Left renal pelvis (tissue), 4 donors: ENCODE measurements around the gene NPIPA1. TPM values are rescaled to one million over a fixed set of nuclear protein-coding genes. Genes with fewer than 3 reads are reported as not detected.
"Not testable (repeated sequence)": the region's sequence is repeated elsewhere in the genome, so short reads cannot be mapped to it uniquely, and the experiment has no call there.

Experiments used
- DNase-seq, 4 donors: peaks; one replicate each; pipeline ENCODE4 v3.0.0-alpha.2; 2013; ENCODE audit warnings: low read depth in 4 of 4, low spot score in 3 of 4
- polyA plus RNA-seq, 4 donors: library from polyadenylated mRNA; unstranded; fragments of 120-200 nt; gene quantifications; one replicate each; pipeline ENCODE4 v1.2.1, GENCODE V29; 2013; ENCODE audit not compliant: insufficient read length in 4 of 4

The NPIPA1 gene
- 100 to 1,000 TPM; 115 to 165 (median 137) TPM for polyA plus RNA-seq

DNA sequence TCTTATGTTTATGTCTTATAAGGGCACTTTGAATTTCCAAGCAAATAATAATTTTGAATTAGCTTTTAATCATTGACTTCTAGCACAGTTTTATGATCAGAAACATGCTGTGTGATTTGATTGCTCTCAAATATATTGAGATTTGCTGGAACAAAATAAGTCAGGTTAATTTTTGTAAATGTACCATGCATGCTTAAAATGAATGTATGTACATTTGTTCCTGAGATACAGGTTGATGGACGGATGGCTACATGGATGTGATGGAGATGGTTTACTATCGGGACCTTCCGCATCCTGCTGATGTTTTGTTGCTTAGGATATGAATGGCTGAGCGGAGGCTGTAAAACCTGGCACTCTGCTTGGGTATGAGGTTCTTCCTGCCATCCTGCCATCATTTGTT lies at the start of gene NPIPA1:
Gene NPIPA1 (plus strand): TSS at position 301 of the 400 bp plus-strand sequence. CDS start 0 bp downstream, at position 301.
- not testable (repeated sequence) for DNase-seq

DNA sequence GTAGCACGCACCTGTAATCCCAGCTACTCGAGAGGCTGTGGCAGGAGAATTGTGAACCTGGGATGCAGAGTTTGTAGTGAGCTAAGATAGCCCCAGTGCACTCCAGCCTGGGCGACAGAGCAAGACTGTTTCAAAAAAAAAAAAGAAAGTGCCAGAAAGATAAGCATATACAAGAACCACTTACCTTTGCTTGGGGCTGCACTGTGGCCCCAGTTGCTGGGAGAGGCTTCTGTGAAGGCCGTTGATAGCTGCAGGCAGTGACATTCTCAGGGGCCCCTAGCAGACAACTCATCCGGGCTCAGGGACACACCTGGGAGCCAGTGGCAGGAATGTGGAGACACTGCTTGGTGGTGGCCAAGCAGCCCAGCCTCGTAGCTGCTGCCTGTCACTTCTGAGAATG lies 45.1 kb upstream of the NPIPA1 start:
- DNase-seq = not testable (repeated sequence)

DNA sequence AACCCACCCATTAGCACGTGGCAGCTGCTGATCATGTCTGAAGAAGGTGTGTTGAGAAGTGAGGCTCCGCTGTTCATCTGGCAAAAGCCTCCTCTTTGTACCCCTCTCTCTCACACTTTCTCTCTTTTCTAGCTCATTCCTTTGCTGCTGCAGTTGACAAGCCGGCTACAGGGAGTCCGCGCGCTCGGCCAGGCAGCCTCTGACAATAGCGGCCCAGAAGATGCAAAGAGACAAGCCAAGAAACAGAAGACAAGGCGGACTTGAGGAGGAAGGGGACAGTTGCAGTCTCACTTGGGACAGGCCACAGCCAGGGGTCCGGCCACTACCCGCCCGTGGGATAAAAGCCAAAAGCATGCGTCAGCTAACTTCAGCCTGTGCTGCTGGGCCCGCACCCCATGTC lies 41.9 kb upstream of the NPIPA1 start:
- not testable (repeated sequence) for DNase-seq

DNA sequence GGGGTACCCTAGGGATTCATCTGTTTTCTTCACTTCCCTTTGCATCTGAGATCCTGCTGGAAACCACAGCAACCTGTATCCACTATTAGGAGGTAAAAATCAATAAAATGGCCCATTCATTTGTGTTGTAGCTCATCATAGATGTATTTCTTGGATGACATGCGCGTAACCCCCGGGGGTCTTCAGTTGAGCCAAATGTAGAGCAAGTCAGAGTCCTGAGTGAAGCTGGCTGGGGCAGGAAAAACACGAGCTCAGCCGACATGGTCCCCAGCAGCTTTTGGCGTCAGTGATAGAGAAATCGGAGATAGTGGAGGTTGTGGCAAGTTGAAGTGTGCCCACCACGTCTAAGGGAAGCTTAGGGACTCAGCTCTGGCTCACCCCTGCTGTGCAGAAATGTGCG lies 41.2 kb upstream of the NPIPA1 start:
- not testable (repeated sequence) for DNase-seq

- DNase-seq = not testable (repeated sequence)
These were observed 40.1 kb upstream of the NPIPA1 start for GRCh38 chr16:14897006-14897664.

DNA sequence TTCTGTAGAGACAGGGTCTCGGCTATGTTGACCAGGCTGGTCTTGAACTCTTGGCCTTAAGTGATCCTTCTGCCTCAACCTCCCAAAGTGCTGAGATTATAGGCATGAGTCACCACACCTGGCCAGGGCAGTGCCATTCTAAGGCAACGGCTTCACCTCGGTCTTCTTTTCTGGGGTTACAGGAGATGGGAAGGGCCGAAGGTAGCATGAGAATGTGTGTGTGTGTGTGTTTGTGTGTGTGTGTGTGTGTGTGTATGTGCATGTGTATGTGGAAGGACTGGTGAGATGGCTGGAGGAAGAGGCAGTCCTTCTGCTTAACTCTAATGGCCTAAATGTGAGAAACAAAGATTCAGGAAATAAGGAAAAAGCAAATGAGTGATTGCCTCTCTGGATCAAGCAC lies 39.1 kb upstream of the NPIPA1 start:
- not testable (repeated sequence) for DNase-seq

DNA sequence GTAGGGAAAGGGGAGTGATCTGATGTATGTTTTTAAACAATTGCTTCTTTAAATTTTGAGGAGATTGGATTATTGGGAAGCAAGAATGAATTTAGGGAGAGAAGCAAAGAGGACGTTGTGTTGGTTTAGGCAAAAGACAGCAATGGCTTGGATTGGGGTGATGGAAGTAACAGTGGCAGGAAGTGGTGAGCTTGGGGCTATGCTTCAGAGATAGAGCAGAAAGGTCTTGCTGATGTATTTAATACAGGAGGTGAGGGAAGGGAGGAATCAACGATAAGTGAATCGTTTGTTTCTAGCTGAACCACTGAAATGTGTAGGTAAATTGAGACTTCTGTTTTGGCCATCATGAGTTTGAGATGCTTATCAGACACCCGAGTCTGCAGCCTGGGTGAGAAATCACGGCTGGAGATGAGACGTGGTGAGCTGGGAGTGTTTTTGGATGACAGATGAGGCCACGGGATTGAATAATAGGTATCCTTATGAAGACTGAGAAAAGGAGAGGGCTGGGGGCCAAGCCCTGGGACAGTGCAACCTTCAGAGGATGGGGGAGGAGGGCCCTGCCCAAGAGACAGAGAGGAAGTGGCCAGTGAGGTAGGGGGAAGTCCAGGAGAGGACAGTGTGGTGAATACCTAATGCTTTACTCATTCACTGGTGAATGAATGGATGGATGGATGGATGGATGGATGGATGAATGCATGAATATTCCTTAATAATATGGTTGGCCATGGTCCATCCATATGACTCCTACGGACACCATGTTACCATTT lies 33.9 kb upstream of the NPIPA1 start:
- DNase-seq = not testable (repeated sequence)

DNA sequence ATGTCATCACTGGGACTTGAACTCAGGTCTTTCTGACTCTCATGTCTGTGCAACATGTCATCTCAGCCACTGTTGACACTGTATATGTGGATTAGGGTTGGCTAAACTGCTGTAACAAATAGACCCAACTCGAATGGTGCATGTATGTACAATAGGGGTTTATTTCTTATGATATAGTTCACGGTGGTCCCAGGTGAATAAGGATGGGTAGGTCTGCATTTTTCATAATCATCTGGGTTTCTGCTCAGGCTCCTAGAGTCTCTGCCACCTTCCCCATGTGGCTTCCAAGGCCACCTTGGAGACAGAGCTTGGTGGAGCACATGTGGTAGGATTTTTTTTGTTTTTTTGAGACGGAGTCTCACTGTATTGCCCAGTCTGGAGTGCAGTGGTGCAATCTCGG lies 27.5 kb upstream of the NPIPA1 start:
- DNase-seq = not testable (repeated sequence)

DNA sequence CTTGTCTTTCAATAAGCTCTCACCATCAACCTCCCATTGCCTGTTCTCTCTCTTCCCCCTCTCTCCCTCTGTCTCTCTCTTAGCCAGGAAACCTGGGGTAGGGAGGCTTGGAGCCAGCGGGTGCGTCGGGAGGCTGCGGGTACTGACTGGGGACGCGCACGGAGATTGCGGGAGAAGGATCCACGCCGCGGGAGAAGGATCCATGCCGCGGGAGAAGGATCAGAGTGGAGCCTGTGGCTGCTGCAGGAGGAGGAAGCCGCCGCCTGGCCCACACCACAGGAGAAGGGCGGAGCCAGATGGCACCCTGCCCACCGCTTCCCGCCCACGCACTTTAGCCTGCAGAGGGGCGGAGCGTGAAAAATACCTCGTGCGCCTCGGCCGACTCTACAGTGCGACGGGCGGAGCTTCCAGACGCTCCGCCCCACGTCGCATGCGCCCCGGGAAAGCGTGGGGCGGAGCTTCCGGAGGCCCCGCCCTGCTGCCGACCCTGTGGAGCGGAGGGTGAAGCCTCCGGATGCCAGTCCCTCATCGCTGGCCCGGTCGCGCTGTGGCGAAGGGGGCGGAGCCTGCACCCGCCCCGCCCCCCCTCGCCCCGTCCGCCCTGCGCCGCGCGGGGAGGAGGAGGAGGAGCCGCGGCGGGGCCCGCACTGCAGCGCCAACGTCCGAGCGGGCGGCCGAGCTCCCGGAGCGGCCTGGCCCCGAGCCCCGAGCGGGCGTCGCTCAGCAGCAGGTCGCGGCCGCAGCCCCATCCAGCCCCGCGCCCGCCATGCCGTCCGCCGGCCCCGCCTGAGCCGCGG lies 26.2 kb upstream of the NPIPA1 start:
- DNase-seq = not testable (repeated sequence)

DNA sequence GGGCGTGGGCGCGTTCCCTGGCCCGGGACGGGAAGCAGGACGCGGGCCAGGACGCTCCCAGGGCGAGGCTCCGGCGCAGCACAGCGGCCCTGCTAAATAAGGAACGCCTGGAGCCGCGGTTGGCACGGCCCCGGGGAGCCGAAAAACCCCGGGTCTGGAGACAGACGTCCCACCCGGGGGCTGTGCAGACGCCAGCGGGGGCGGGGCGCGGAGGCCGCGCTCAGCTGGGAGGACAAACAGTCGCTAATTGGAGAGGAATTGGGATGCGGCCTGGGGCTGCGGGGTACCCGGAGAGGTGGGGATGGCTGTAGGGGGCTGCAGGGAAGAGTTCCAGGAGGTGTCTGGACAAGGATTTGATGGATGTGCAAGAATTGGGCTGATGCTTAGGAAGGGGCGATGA lies 25.3 kb upstream of the NPIPA1 start:
- DNase-seq = not testable (repeated sequence)

- DNase-seq = not testable (repeated sequence)
These were observed 24.7 kb upstream of the NPIPA1 start for GRCh38 chr16:14912588-14912987.

- not testable (repeated sequence) for DNase-seq
These were observed 18.7 kb upstream of the NPIPA1 start for GRCh38 chr16:14918504-14918903.

DNA sequence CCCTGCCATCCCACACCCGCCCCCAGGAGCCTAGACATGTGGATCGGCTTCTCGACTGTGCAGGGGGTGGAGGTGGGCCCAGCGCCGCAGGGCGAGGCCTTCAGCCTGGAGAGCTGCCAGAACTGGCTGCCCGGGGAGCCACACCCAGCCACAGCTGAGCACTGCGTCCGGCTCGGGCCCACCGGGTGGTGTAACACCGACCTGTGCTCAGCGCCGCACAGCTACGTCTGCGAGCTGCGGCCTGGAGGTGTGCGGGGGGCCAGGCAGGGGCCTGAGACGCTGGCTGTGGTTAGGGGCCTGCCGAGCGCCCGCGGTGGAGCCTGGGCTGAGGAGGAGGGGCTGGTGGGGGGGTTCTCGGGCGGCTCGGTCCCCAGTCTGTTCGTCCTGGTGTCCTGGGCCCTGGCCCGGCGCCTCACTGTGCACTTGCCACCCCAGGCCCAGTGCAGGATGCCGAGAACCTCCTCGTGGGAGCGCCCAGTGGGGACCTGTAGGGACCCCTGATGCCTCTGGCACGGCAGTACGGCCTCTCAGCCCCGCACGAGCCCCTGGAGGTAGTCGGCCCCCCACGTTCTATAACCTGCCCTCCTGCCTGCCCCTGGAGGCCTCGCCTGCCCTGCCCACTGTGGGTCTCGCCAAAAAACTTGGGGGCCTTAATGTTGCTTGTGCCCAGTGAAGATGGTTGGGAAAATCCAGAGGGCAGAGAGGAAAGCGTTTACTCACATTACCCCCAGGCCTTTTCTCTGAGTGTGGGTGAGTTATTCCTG lies 17.2 kb upstream of the NPIPA1 start:
- DNase-seq = not testable (repeated sequence)

DNA sequence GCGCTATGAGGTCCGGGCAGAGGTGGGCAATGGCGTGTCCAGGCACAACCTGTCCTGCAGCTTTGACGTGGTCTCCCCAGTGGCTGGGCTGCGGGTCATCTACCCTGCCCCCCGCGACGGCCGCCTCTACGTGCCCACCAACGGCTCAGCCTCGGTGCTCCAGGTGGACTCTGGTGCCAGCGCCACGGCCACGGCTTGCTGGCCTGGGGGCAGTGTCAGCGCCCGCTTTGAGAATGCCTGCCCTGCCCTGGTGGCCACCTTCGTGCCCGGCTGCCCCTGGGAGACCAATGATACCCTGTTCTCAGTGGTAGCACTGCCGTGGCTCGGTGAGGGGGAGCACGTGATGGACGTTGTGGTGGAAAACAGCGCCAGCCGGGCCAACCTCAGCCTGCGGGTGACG lies 15.0 kb upstream of the NPIPA1 start:
- not testable (repeated sequence) for DNase-seq

GRCh38 chr16:14922968-14923367 lies 14.3 kb upstream of the NPIPA1 start:
- DNase-seq = not testable (repeated sequence)

GRCh38 chr16:14923394-14924088 lies 13.7 kb upstream of the NPIPA1 start:
- DNase-seq = not testable (repeated sequence)

GRCh38 chr16:14924359-14924758 lies 12.9 kb upstream of the NPIPA1 start:
- DNase-seq = not testable (repeated sequence)

- not testable (repeated sequence) for DNase-seq
These were observed 12.3 kb upstream of the NPIPA1 start for GRCh38 chr16:14924982-14925381.

DNA sequence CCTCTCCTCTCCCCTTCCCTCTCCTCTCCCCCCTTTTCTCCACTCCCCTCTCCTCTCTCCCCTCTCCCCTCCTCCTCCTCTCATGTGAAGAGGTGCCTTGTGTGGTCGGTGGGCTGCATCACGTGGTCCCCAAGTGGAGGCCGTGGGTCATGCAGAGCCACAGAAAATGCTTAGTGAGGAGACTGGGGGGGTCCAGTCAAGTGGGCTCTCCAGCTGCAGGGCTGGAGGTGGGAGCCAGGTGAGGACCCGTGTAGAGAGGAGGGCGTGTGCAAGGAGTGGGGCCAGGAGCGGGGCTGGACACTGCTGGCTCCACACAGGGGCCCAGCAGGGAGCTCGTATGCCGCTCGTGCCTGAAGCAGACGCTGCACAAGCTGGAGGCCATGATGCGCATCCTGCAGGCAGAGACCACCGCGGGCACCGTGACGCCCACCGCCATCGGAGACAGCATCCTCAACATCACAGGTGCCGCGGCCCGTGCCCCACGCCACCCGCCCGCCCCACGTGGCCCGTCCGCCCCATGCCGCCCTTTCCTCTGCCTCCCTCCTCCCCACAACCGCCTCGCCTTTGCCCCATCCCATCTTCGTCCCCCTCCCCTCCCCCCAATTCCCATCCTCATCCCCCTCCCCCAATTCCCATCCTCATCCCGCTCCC lies 9.1 kb upstream of the NPIPA1 start:
- not testable (repeated sequence) for DNase-seq
